SU-DHL-6 (cell line): Measurements from ENCODE around the gene SURF6.

Experiments
- CTCF ChIP-seq: fragments of 200-600 bp; sonication (generic); IDR thresholded peaks from one replicate; pipeline ENCODE4 v1.5.1; 2017; ENCODE audit warnings: antibody characterized with exemption, mild to moderate bottlenecking, low read length, moderate library complexity; ENCODE audit not compliant: insufficient read depth, poor library complexity, severe bottlenecking
- EZH2phosphoT487 ChIP-seq: fragments of 200-600 bp; sonication (generic), shearing (Covaris generic); conservative IDR thresholded peaks from 2 replicates; pipeline ENCODE4 v1.6.1; 2018; ENCODE audit warnings: mild to moderate bottlenecking, antibody characterized with exemption, low read length, moderate library complexity, mixed read lengths

GRCh38 chr9:133280392-133280791, 55.6 kb downstream of the SURF6 start:
- no peak for TF ChIP-seq CTCF
- TF ChIP-seq EZH2phosphoT487: no peak
